GM12892 (cell line): ENCODE data around the gene CMIP.

ENCODE experiments used
- DNase-seq: peaks from one replicate; pipeline ENCODE4 v3.0.0; 2011; ENCODE audit not compliant: insufficient read length
- FAIRE-seq: peaks from 2 replicates; lab custom pipeline; 2011; peaks lifted over from hg19 to GRCh38; lab: Jason Lieb, UNC
- POLR2A ChIP-seq: IDR thresholded peaks from 2 replicates; pipeline ENCODE4 v1.6.1; 2011; ENCODE audit warnings: low read depth, low read length, control low read depth
- POLR2AphosphoS5 ChIP-seq: IDR thresholded peaks from 2 replicates; pipeline ENCODE4 v1.6.1; 2011; ENCODE audit warnings: low read depth, low read length, control low read depth
- TAF1 ChIP-seq: IDR thresholded peaks from 2 replicates; pipeline ENCODE4 v1.6.1; 2011; ENCODE audit warnings: low read depth, mild to moderate bottlenecking, control low read depth, low read length, borderline replicate concordance

The CMIP gene

GRCh38 chr16:81666113-81666512 lies 221.5 kb downstream of the CMIP start:
- no peak for DNase-seq
- no peak for TF ChIP-seq TAF1
- TF ChIP-seq POLR2A: no peak
- TF ChIP-seq POLR2AphosphoS5: no peak
- FAIRE-seq: no peak

- no peak for DNase-seq
- TF ChIP-seq TAF1 (no peak), POLR2AphosphoS5 (no peak), POLR2A (no peak)
- FAIRE-seq: no peak
Measured at GRCh38 chr16:81668243-81669097, 223.9 kb downstream of the CMIP start.

GRCh38 chr16:81669473-81670350 lies 225.1 kb downstream of the CMIP start:
- no peak for FAIRE-seq
- no peak for DNase-seq
- TF ChIP-seq POLR2AphosphoS5 (no peak), POLR2A (no peak), TAF1 (no peak)

- no peak for TF ChIP-seq POLR2A
- no peak for TF ChIP-seq TAF1
- no peak for TF ChIP-seq POLR2AphosphoS5
- no peak for FAIRE-seq
- no peak for DNase-seq
Measured at GRCh38 chr16:81671738-81672597, 227.4 kb downstream of the CMIP start.

GRCh38 chr16:81673432-81673831 lies 228.8 kb downstream of the CMIP start:
- FAIRE-seq (no peak), DNase-seq (no peak)
- TF ChIP-seq POLR2AphosphoS5 (no peak), TAF1 (no peak), POLR2A (no peak)

GRCh38 chr16:81675662-81676061 lies 231.1 kb downstream of the CMIP start:
- FAIRE-seq (no peak), DNase-seq (no peak)
- no peak for TF ChIP-seq POLR2AphosphoS5

GRCh38 chr16:81676066-81676882 lies 231.7 kb downstream of the CMIP start:
- no peak for TF ChIP-seq POLR2A
- TF ChIP-seq POLR2AphosphoS5: no peak
- no peak for TF ChIP-seq TAF1
- FAIRE-seq: no peak

GRCh38 chr16:81676883-81677737 lies 232.5 kb downstream of the CMIP start:
- TF ChIP-seq POLR2AphosphoS5 (no peak), POLR2A (no peak), TAF1 (no peak)
- FAIRE-seq (no peak), DNase-seq (no peak)

More at GRCh38 chr16:81676066-81676882, 231.7 kb downstream of the CMIP start:
- no peak for DNase-seq

- DNase-seq (no peak), FAIRE-seq (no peak)
- TF ChIP-seq TAF1: no peak
- no peak for TF ChIP-seq POLR2A
Measured at GRCh38 chr16:81678326-81679095, 233.9 kb downstream of the CMIP start.
